Ramos (cell line): ENCODE measurements around the gene LINGO3.

ENCODE experiments used
- in situ Hi-C: fragments of 300-500 bp; cut with MboI; formaldehyde crosslinking; loops from one replicate; pipeline ENCODE4 v1.14.3; 2022; ENCODE audit warnings: low sequenced_read_pairs; ENCODE audit not compliant: unreplicated experiment

The LINGO3 gene

GRCh38 chr19:2269244-2270156 is 38.5 kb downstream of the LINGO3 start:
- in situ Hi-C loops = loop anchor here (10.0 kb wide), 1 partner anchor 345 kb away; no protein-coding TSS in a partner anchor

GRCh38 chr19:2268861-2269243 is 39.1 kb downstream of the LINGO3 start:
- in situ Hi-C loops = loop anchor here (10.0 kb wide), 1 partner anchor 346 kb away; no protein-coding TSS in a partner anchor

DNA sequence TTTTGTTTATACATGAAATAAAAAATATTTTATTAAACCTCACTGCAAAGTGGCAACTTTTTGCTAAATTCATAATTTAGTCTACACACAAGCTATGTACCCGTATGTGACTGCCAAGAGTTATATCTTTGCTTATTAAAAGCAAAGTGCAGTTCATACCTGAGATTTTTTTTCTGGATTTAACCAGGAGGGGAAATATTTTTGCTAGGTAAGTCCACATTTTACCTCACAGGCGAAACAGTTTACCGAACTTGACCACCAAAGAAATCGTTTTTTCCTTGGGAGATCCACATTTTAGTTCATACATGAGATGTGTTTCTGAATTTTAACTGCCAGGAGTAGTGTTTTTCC is 39.5 kb downstream of the LINGO3 start:
- in situ Hi-C loops = loop anchor here (10.0 kb wide), 1 partner anchor 346 kb away; no protein-coding TSS in a partner anchor

DNA sequence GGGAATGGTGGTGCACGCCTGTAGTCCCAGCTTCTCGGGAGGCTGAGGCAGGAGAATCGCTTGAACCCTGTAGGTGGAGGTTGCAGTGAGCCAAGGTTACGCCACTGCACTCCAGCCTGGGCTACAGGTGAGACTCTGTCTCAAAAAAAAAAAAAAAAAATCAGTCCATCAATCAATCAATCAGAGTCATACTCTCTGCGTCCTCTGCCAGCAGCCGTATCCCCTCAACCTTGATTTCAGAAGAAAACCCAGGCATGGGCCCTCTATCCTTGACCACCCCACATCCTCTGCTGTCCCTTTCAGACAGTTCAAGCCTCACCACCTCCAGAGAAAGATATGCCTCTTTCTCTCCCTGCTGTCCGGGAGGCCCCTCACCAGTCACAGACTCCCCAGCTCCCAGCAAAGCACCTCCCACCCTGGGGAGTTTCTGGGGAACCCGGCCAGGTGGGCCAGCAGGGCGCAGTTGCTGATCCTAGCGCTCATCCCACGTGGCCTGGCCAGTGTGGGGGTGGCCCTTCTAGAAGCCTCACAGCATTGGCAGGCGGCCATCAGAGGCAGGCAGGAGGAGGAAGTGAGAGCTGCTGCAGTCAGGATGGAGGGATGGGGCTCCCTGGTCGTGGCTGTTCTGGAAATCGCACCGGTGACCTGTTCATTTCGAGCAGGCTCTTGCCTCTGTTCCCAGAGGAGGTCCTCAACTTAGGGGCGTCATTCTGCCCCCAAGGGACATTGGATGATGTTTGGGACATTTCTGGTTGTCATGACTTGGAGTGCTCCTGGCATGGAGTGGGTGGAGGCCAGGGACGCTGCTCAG is 41.6 kb downstream of the LINGO3 start:
- in situ Hi-C loops = loop anchor here (10.0 kb wide), 1 partner anchor 348 kb away; no protein-coding TSS in a partner anchor

GRCh38 chr19:2261438-2262172 is 46.3 kb downstream of the LINGO3 start:
- in situ Hi-C loops = loop anchor here (10.0 kb wide), 1 partner anchor 353 kb away; no protein-coding TSS in a partner anchor

- in situ Hi-C loops = loop anchor here (10.0 kb wide), 1 partner anchor 354 kb away; no protein-coding TSS in a partner anchor
Observed at GRCh38 chr19:2260341-2260805, 47.6 kb downstream of the LINGO3 start.

- in situ Hi-C loops = loop anchor here (10.0 kb wide), 1 partner anchor 375 kb away; no protein-coding TSS in a partner anchor
Observed at GRCh38 chr19:2259336-2259735, 48.6 kb downstream of the LINGO3 start.
